H9 (cell line): Measurements from ENCODE around the gene PFN1. TPM values are rescaled to one million over a fixed set of nuclear protein-coding genes. Genes with fewer than 3 reads are reported as not detected.
A peak's percentile ranks its signal among the peaks of the same experiment; 100 is the strongest.

Experiments used
- DNase-seq: peaks from one replicate; pipeline ENCODE4 v3.0.0-alpha.2; 2017
- H2AFZ ChIP-seq: one replicate; pipeline ENCODE4 v1.6.1; 2013; ENCODE audit warnings: mild to moderate bottlenecking, low read length, control low read depth, moderate library complexity
- H2AK5ac ChIP-seq: 2 replicates; pipeline ENCODE4 v1.6.1; 2013; ENCODE audit warnings: low read length, control low read depth, mixed read lengths; ENCODE audit not compliant: insufficient read length
- H2BK120ac ChIP-seq: one replicate; pipeline ENCODE4 v1.6.1; 2013; ENCODE audit warnings: low read depth, mild to moderate bottlenecking, low read length, control low read depth, inconsistent platforms; ENCODE audit not compliant: poor library complexity, severe bottlenecking
- H2BK12ac ChIP-seq: 2 replicates; pipeline ENCODE4 v1.6.1; 2013; ENCODE audit warnings: low read length, control low read depth, mixed read lengths, low read depth; ENCODE audit not compliant: insufficient read length
- H2BK15ac ChIP-seq: 2 replicates; pipeline ENCODE4 v1.6.1; 2013; ENCODE audit warnings: low read depth, low read length, control low read depth
- H2BK20ac ChIP-seq: one replicate; pipeline ENCODE4 v1.6.1; 2013; ENCODE audit warnings: low read depth, mild to moderate bottlenecking, low read length, control low read depth, inconsistent platforms; ENCODE audit not compliant: poor library complexity, severe bottlenecking
- H2BK5ac ChIP-seq: 2 replicates; pipeline ENCODE4 v1.6.1; 2013; ENCODE audit warnings: low read length, control low read depth, mixed read lengths; ENCODE audit not compliant: insufficient read length
- H3K14ac ChIP-seq: 2 replicates; pipeline ENCODE4 v1.6.1; 2013; ENCODE audit warnings: low read length, control low read depth; ENCODE audit not compliant: insufficient read depth
- H3K18ac ChIP-seq: 2 replicates; pipeline ENCODE4 v1.6.1; 2013; ENCODE audit warnings: low read depth, mild to moderate bottlenecking, mixed read lengths, low read length, control low read depth; ENCODE audit not compliant: insufficient read length
- H3K23ac ChIP-seq: 2 replicates; pipeline ENCODE4 v1.6.1; 2013; ENCODE audit warnings: low read length, control low read depth, mixed read lengths, low read depth; ENCODE audit not compliant: insufficient read length
- H3K23me2 ChIP-seq: 2 replicates; pipeline ENCODE4 v1.6.1; 2013; ENCODE audit warnings: low read depth, mild to moderate bottlenecking, mixed read lengths, low read length, control low read depth; ENCODE audit not compliant: insufficient read length, poor library complexity, severe bottlenecking
- H3K27ac ChIP-seq: 2 replicates; pipeline ENCODE4 v1.5.1; 2013; ENCODE audit warnings: low read length, control low read depth, mixed read lengths, low read depth; ENCODE audit not compliant: insufficient read length
- H3K27me3 ChIP-seq: 2 replicates; pipeline ENCODE4 v1.6.1; 2013; ENCODE audit warnings: low read length, control low read depth, inconsistent platforms; ENCODE audit not compliant: insufficient read depth
- H3K4ac ChIP-seq: 2 replicates; pipeline ENCODE4 v1.6.1; 2013; ENCODE audit warnings: low read depth, mild to moderate bottlenecking, control low read depth, inconsistent platforms, low read length, moderate library complexity
- H3K4me1 ChIP-seq: 2 replicates; pipeline ENCODE4 v1.6.1; 2013; ENCODE audit warnings: low read length, control low read depth, inconsistent platforms; ENCODE audit not compliant: insufficient read depth
- H3K4me2 ChIP-seq: 2 replicates; pipeline ENCODE4 v1.6.1; 2013; ENCODE audit warnings: low read length, control low read depth, mixed read lengths; ENCODE audit not compliant: insufficient read length, insufficient read depth
- H3K56ac ChIP-seq: 2 replicates; pipeline ENCODE4 v1.6.1; 2013; ENCODE audit warnings: low read depth, mild to moderate bottlenecking, mixed read lengths, low read length, control low read depth; ENCODE audit not compliant: insufficient read length
- H3K79me1 ChIP-seq: 2 replicates; pipeline ENCODE4 v1.6.1; 2013; ENCODE audit warnings: low read depth, mild to moderate bottlenecking, moderate library complexity, low read length, control low read depth, inconsistent platforms; ENCODE audit not compliant: insufficient read depth, poor library complexity, severe bottlenecking
- H3K79me2 ChIP-seq: 2 replicates; pipeline ENCODE4 v1.6.1; 2013; ENCODE audit warnings: low read length, control low read depth, inconsistent platforms; ENCODE audit not compliant: insufficient read depth
- H3K9ac ChIP-seq: 2 replicates; pipeline ENCODE4 v1.6.1; 2013; ENCODE audit warnings: low read length, control low read depth, mixed read lengths; ENCODE audit not compliant: insufficient read length; ENCODE audit errors: extremely low read depth
- H3K9me3 ChIP-seq: one replicate; pipeline ENCODE4 v1.6.1; 2013; ENCODE audit warnings: low read depth, low read length, inconsistent platforms; ENCODE audit not compliant: control insufficient read depth
- H3T11ph ChIP-seq: one replicate; pipeline ENCODE4 v1.6.1; 2013; ENCODE audit warnings: mild to moderate bottlenecking, low read length, control low read depth, inconsistent platforms
- H4K20me1 ChIP-seq: one replicate; pipeline ENCODE4 v1.6.1; 2013; ENCODE audit not compliant: control insufficient read depth, insufficient read length, insufficient read depth
- H4K5ac ChIP-seq: 2 replicates; pipeline ENCODE4 v1.6.1; 2013; ENCODE audit warnings: low read depth, mild to moderate bottlenecking, mixed read lengths, low read length, control low read depth; ENCODE audit not compliant: insufficient read length
- H4K8ac ChIP-seq: replicated peaks from 2 replicates; pipeline ENCODE4 v1.6.1; 2013; ENCODE audit warnings: low read length, control low read depth, mixed read lengths, low read depth; ENCODE audit not compliant: insufficient read length
- H4K91ac ChIP-seq: 2 replicates; pipeline ENCODE4 v1.6.1; 2013; ENCODE audit warnings: low read depth, mild to moderate bottlenecking, moderate library complexity, mixed read lengths, low read length, control low read depth; ENCODE audit not compliant: insufficient read length
- H3K27ac Mint-ChIP-seq, 3 experiments: 2 replicates in 2 of 3; 3 replicates in 1 of 3; pipeline ENCODE4 v1.8.0; 2020 to 2021; ENCODE audit warnings: mixed read lengths in 3 of 3, mild to moderate bottlenecking in 1 of 3, moderate library complexity in 1 of 3
- H3K27me3 Mint-ChIP-seq: 2 replicates; pipeline ENCODE4 v1.8.0; 2021; ENCODE audit warnings: low read depth, mild to moderate bottlenecking, moderate library complexity, mixed read lengths
- H3K36me3 Mint-ChIP-seq, 3 experiments: 2 replicates in 2 of 3; 3 replicates in 1 of 3; pipeline ENCODE4 v1.8.0; 2020 to 2021; ENCODE audit warnings: low read depth in 3 of 3, mixed read lengths in 3 of 3; ENCODE audit not compliant: insufficient read depth in 1 of 3
- H3K4me1 Mint-ChIP-seq, 2 experiments: 2 replicates each; pipeline ENCODE4 v1.8.0; 2020; ENCODE audit warnings: mixed read lengths in 2 of 2
- H3K4me3 Mint-ChIP-seq, 2 experiments: 2 replicates in 1 of 2; 3 replicates in 1 of 2; pipeline ENCODE4 v1.8.0; 2020 to 2021; ENCODE audit warnings: mild to moderate bottlenecking in 2 of 2, mixed read lengths in 2 of 2, moderate library complexity in 1 of 2
- H3K9me3 Mint-ChIP-seq, 2 experiments: 2 replicates in 1 of 2; 3 replicates in 1 of 2; pipeline ENCODE4 v1.8.0; 2020; ENCODE audit warnings: mild to moderate bottlenecking in 2 of 2, mixed read lengths in 2 of 2, moderate library complexity in 1 of 2
- CTCF ChIP-seq: fragments of 200-600 bp; sonication (generic); conservative IDR thresholded peaks from 3 replicates; pipeline ENCODE4 v1.8.0; 2021; ENCODE audit warnings: antibody characterized with exemption, mild to moderate bottlenecking
- WGBS: extraction: QIAGEN DNeasy Blood & Tissue Kit; methylation state at CpG from one replicate; pipeline ENCODE4 v1.1.7; 2013; ENCODE audit warnings: missing lambda C conversion rate, low lambda C conversion rate, mixed read lengths; ENCODE audit not compliant: insufficient read length; ENCODE audit errors: extremely low coverage; 5-methylcytosine and 5-hydroxymethylcytosine counted together
- total RNA-seq: library from RNA; stranded (reverse); gene quantifications from 2 replicates; pipeline ENCODE4 v1.2.1, GENCODE V29; 2021

The PFN1 gene
- total RNA-seq, 1 experiment from 2014 or later: 1,149 TPM

- H3K9me3 ChIP-seq: no peaks in the 10 kb centered on the region
- peaks cover 7% of the 10 kb centered on the region for H4K20me1 ChIP-seq
- peak overlapping the region; percentile 91 for H3K14ac ChIP-seq
- H3K79me2 ChIP-seq: peaks cover 6% of the 10 kb centered on the region; the same call in 1 of the 2 replicates
- no peak overlapping the region for H4K91ac ChIP-seq
- H2AFZ ChIP-seq: no peak overlapping the region
- Mint-ChIP-seq H3K27me3 (peaks cover 1% of the 10 kb centered on the region), H3K4me1 (peaks cover 25 to 35% of the 10 kb centered on the region in 2 experiments), H3K4me3 (peak overlapping the region; percentile 95 to 98), H3K27ac (peak overlapping the region; percentile 91 to 100 (median 97)), H3K9me3 (no peaks in the 10 kb centered on the region; a peak in 1 of 5 replicates), H3K36me3 (peaks cover 27 to 65% (median 48%) of the 10 kb centered on the region in 3 experiments)
- H3K4ac ChIP-seq: no peak overlapping the region
- no peak overlapping the region for H2AK5ac ChIP-seq
- no peak overlapping the region for H2BK12ac ChIP-seq
- H3K9ac ChIP-seq: peak overlapping the region; percentile 71
- H3K27me3 ChIP-seq: no peaks in the 10 kb centered on the region
- peak overlapping the region; percentile 81 for H3K27ac ChIP-seq
- H4K5ac ChIP-seq: no peak overlapping the region
- H3K23me2 ChIP-seq: peaks cover 17% of the 10 kb centered on the region
- H4K8ac ChIP-seq: no peak overlapping the region
- DNase-seq: peak; percentile 28
- no peak overlapping the region for H2BK5ac ChIP-seq
- H2BK20ac ChIP-seq: no peak overlapping the region
- H3K23ac ChIP-seq: no peak overlapping the region
- no CpG with 5 or more reads among the region's 19 CpGs for WGBS
- H2BK120ac ChIP-seq: no peak overlapping the region
- no peak overlapping the region for H3K18ac ChIP-seq
- no peaks in the 10 kb centered on the region for H3K4me1 ChIP-seq
- H3K56ac ChIP-seq: no peak overlapping the region
- peaks cover 5% of the 10 kb centered on the region for H3K79me1 ChIP-seq
- H3T11ph ChIP-seq: no peak overlapping the region
- no peak overlapping the region for H2BK15ac ChIP-seq
- no peak for TF ChIP-seq CTCF
- peak overlapping the region; percentile 80 for H3K4me2 ChIP-seq
Observed at GRCh38 chr17:4938688-4939545, 9.4 kb downstream of the PFN1 start.
